Measurements from ENCODE around the gene RBM33. TPM values are rescaled to one million over a fixed set of nuclear protein-coding genes. Genes with fewer than 3 reads are reported as not detected.

RBM33 gene
- total and polyA plus RNA-seq, 2 experiments from 2014 or later, result 10.5 to 36.0 TPM

- in situ Hi-C loops (cut with MboI), result no loop called here
- TF ChIP-seq EZH2phosphoT487 (IDR thresholded peaks at IDR 0.05; ENCODE audit: insufficient read depth, low read depth) (no peak), EZH2 (IDR thresholded peaks at IDR 0.05; ENCODE audit: insufficient read depth, poor library complexity, severe bottlenecking) (no peak)
- H3K9ac ChIP-seq, result no peak overlapping the region
- H3K79me2 ChIP-seq (ENCODE audit: insufficient read depth), result peaks cover 58% of the 10 kb centered on the region
- no peaks in the 10 kb centered on the region for H3K9me3 ChIP-seq (ENCODE audit: low read depth)
- no peaks in the 10 kb centered on the region for H3K27me3 ChIP-seq (replicated peaks; ENCODE audit: insufficient read depth)
- H3F3A ChIP-seq (ENCODE audit: insufficient read depth), result peaks cover 7% of the 10 kb centered on the region; the same call in 1 of the 2 replicates
- H3K4me2 ChIP-seq (ENCODE audit: unreplicated experiment), result no peak overlapping the region
- WGBS, 2 experiments (ENCODE audit: low coverage in 1 of 2, low lambda C conversion rate in 2 of 2, missing lambda C conversion rate in 2 of 2), result 72 to 76% methylated on average over 10 of the region's 10 CpGs
- H3K36me3 ChIP-seq (ENCODE audit: low read depth), result peaks cover 46% of the 10 kb centered on the region
- H3K4me3 ChIP-seq, result no peak overlapping the region
- H4K20me1 ChIP-seq (ENCODE audit: insufficient read depth), result no peaks in the 10 kb centered on the region
- no peak overlapping the region for H2AFZ ChIP-seq
- peaks cover 10% of the 10 kb centered on the region for H3K4me1 ChIP-seq (ENCODE audit: insufficient read depth)
- H3K27ac ChIP-seq, result no peak overlapping the region
- DNase-seq, result no peak
- no peaks in the 10 kb centered on the region for H3K9me2 ChIP-seq (ENCODE audit: insufficient read depth)
Measured at GRCh38 chr7:155738104-155738503, 93.6 kb downstream of the RBM33 start.

- H3K9me3 ChIP-seq (ENCODE audit: low read depth), result no peaks in the 10 kb centered on the region
- DNase-seq, result peak; percentile 84
- H3K27ac ChIP-seq, result no peak overlapping the region
- no peak overlapping the region for H3K4me3 ChIP-seq
- no peak overlapping the region for H2AFZ ChIP-seq
- H3K9ac ChIP-seq, result no peak overlapping the region
- no peaks in the 10 kb centered on the region for H3K9me2 ChIP-seq (ENCODE audit: insufficient read depth)
- peaks cover 59% of the 10 kb centered on the region for H3K79me2 ChIP-seq (ENCODE audit: insufficient read depth)
- peaks cover 48% of the 10 kb centered on the region for H3K36me3 ChIP-seq (ENCODE audit: low read depth)
- TF ChIP-seq EZH2phosphoT487 (IDR thresholded peaks at IDR 0.05; ENCODE audit: insufficient read depth, low read depth) (no peak), EZH2 (IDR thresholded peaks at IDR 0.05; ENCODE audit: insufficient read depth, poor library complexity, severe bottlenecking) (no peak)
- WGBS, 2 experiments (ENCODE audit: low coverage in 1 of 2, low lambda C conversion rate in 2 of 2, missing lambda C conversion rate in 2 of 2), result 59% methylated on average over 13 of the region's 13 CpGs
- H3K4me1 ChIP-seq (ENCODE audit: insufficient read depth), result peaks cover 10% of the 10 kb centered on the region
- no peak overlapping the region for H3K4me2 ChIP-seq (ENCODE audit: unreplicated experiment)
- in situ Hi-C loops (cut with MboI), result no loop called here
- no peaks in the 10 kb centered on the region for H4K20me1 ChIP-seq (ENCODE audit: insufficient read depth)
- H3K27me3 ChIP-seq (replicated peaks; ENCODE audit: insufficient read depth), result no peaks in the 10 kb centered on the region
- H3F3A ChIP-seq (ENCODE audit: insufficient read depth), result peaks cover 7% of the 10 kb centered on the region; the same call in 1 of the 2 replicates
Measured at GRCh38 chr7:155738652-155739537, 94.4 kb downstream of the RBM33 start.

- Histone ChIP-seq H3K27me3 (replicated peaks; ENCODE audit: insufficient read depth) (no peaks in the 10 kb centered on the region), H3K4me2 (ENCODE audit: unreplicated experiment) (no peak overlapping the region), H3K4me1 (ENCODE audit: insufficient read depth) (peaks cover 3% of the 10 kb centered on the region; the same call in 1 of the 2 replicates), H3K4me3 (no peak overlapping the region), H3F3A (ENCODE audit: insufficient read depth) (peaks cover 7% of the 10 kb centered on the region; the same call in 1 of the 2 replicates), H4K20me1 (ENCODE audit: insufficient read depth) (no peaks in the 10 kb centered on the region), H3K27ac (no peak overlapping the region), H3K9me3 (ENCODE audit: low read depth) (no peaks in the 10 kb centered on the region), H3K36me3 (ENCODE audit: low read depth) (peaks cover 53% of the 10 kb centered on the region), H3K9ac (no peak overlapping the region), H3K79me2 (ENCODE audit: insufficient read depth) (peaks cover 60% of the 10 kb centered on the region), H2AFZ (no peak overlapping the region), H3K9me2 (ENCODE audit: insufficient read depth) (no peaks in the 10 kb centered on the region)
- in situ Hi-C loops (cut with MboI), result no loop called here
- WGBS, 2 experiments (ENCODE audit: low coverage in 1 of 2, low lambda C conversion rate in 2 of 2, missing lambda C conversion rate in 2 of 2), result 88 to 93% methylated on average over 10 to 19 of the region's 19 CpGs
- TF ChIP-seq EZH2phosphoT487 (IDR thresholded peaks at IDR 0.05; ENCODE audit: insufficient read depth, low read depth), result no peak
- TF ChIP-seq EZH2 (IDR thresholded peaks at IDR 0.05; ENCODE audit: insufficient read depth, poor library complexity, severe bottlenecking), result no peak
- DNase-seq, result no peak
Measured at GRCh38 chr7:155739538-155740143, 95.2 kb downstream of the RBM33 start.

GRCh38 chr7:155741082-155741481 is 96.6 kb downstream of the RBM33 start:
- Histone ChIP-seq H3K4me3 (no peak overlapping the region), H3K4me1 (ENCODE audit: insufficient read depth) (no peaks in the 10 kb centered on the region), H3K9ac (no peak overlapping the region), H3F3A (ENCODE audit: insufficient read depth) (peaks cover 7% of the 10 kb centered on the region; the same call in 1 of the 2 replicates), H3K9me3 (ENCODE audit: low read depth) (no peaks in the 10 kb centered on the region), H3K9me2 (ENCODE audit: insufficient read depth) (no peaks in the 10 kb centered on the region), H4K20me1 (ENCODE audit: insufficient read depth) (no peaks in the 10 kb centered on the region), H3K79me2 (ENCODE audit: insufficient read depth) (peaks cover 60% of the 10 kb centered on the region), H2AFZ (no peak overlapping the region), H3K36me3 (ENCODE audit: low read depth) (peaks cover 67% of the 10 kb centered on the region), H3K27me3 (replicated peaks; ENCODE audit: insufficient read depth) (no peaks in the 10 kb centered on the region), H3K27ac (no peak overlapping the region), H3K4me2 (ENCODE audit: unreplicated experiment) (no peak overlapping the region)
- no peak for TF ChIP-seq EZH2phosphoT487 (IDR thresholded peaks at IDR 0.05; ENCODE audit: insufficient read depth, low read depth)
- TF ChIP-seq EZH2 (IDR thresholded peaks at IDR 0.05; ENCODE audit: insufficient read depth, poor library complexity, severe bottlenecking), result no peak
- in situ Hi-C loops (cut with MboI), result no loop called here
- DNase-seq, result no peak
- 76 to 79% methylated on average over 8 of the region's 8 CpGs for WGBS, 2 experiments (ENCODE audit: low coverage in 1 of 2, low lambda C conversion rate in 2 of 2, missing lambda C conversion rate in 2 of 2)
